NCI-H345 (cell line): ENCODE data around the gene PAK1IP1.
"Not testable (repeated sequence)": the region's sequence is repeated elsewhere in the genome, so short reads cannot be mapped to it uniquely, and the experiment has no call there.

Source experiments
- DNase-seq: peaks from one replicate; lab custom pipeline; 2025; lab: John Stamatoyannopoulos, UW

Gene PAK1IP1

DNA sequence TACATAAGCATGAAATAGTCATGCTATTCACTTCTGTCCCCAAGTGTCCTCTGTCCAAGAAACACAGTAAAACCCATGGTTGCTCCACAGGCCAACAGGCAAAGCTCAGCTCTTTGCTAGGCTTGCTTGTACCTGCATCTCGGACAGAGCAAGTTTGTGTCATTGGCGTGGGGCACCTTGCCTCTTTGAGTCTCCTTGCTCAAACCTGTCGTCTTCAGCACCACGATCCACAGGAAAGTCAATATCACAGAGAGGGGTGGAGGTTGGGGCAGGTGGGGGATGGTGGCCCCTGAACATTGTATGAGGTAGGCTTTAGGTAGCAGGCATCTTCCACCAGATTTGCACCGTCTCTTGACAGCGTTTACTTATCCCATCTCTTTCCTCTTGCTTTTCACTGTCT, 48.7 kb downstream of the PAK1IP1 start:
- no peak for DNase-seq

DNA sequence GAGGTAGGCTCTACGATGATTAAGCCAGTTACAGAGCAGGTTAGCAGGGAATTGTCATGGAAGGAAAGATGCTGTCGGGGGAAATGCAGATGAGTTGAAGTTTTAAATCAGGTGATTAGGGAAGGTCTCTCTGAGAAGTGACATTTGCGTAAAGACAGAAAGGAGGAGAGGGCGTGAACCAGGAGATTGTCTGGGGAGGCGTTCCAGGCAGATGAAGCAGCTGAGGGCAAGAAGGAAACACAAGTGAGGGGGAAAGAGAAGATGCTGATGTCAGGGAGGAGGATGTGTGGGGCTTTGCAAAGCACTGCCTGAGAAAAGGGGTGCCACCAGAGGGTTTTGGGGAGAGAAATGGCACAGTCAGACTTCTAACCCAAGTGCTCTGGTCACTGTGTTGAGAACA, 50.3 kb downstream of the PAK1IP1 start:
- DNase-seq = no peak

DNA sequence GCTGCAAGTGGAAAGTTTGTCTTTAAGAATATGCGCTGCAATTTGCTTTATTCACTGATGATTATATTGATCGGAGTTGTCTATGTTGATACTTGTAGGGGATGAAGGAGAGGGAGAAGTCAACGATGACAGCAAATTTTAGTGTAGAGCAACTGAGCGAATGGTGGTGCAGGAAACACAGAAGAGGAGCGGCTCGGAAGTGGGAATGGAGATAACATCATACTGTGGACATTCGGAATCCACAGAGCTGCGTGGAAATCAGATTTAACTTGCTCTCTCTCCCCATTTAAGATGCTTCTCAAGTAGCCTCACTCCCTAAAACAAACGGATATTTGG, 52.1 kb downstream of the PAK1IP1 start:
- DNase-seq = no peak

DNA sequence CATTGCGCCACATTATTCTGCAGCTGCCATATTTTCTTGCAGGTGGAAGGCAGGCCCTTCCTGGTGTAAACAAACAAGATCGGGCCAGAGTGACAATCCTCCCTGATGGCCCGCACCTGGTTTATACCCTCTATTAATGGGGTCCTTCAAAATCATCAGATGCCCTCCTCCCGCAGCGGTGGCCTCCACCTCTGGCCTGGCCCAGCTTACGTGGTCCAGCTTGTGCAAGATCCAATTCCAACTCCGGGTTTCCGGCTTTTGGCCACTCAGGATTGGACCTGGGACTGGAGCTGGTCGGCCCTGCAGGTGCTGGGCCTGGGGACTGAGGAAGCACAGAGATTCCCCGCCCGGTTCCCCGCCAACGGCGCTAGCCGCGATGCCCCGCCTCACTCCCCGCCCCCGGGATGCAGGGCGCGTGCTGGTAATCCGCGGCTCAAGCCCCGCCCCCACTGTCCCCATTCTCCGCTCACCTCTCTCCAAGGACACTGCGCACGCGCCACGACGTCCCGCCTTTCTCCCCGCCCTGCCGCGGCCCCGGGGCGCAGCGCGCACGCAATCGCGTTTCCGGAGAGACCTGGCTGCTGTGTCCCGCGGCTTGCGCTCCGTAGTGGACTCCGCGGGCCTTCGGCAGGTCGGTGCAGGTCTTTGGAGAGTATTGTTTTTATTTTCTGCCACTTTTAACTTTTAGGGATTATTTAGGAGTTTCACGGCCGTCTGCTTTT, 52.6 kb downstream of the PAK1IP1 start, which contains the start of gene TMEM14B:
TSS of gene TMEM14B (plus strand) at position 555 of the 722 bp plus-strand sequence. CDS start 1,441 bp downstream, outside the sequence.
- peak; percentile 86 for DNase-seq

DNA sequence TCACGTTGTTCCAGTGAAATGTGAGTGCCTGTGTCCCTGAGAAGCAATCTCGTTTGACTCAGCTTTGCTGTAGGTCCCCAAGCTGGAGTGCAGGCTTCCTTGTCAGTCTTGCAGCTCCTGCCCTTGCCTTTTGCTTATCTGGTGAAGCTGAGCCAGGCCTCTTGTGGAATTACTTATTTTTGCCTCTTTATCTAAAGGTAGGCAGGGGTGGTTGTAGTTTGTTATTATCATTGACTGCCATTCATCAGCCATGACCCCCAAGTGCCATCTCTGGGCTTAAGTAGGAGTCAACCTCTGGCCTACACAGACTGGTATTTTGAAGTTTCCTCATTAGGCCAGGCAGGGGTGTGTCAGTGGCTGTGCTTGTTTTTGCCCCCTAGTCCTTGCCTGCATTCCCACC, 55.0 kb downstream of the PAK1IP1 start:
- no peak for DNase-seq

DNA sequence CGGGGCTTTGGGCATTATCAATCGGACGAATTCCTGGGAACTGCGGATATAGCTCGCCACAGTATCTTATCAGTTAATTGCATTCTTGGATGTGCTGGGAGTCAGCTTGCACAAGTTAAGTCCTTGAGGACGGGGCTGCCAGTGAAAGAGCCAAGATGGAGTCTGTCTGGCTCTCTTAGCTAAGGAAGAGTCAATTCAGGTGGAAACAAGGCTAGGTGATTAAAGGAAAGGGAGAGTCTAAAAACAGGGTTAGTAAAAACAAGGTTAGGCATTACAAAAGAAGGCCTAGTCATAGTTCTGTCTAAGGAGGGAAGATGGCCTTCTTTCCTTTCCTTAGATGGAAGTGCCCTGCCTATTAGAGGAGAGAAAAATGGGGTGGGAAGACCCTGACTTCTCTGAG, 55.8 kb downstream of the PAK1IP1 start:
- DNase-seq = not testable (repeated sequence)

DNA sequence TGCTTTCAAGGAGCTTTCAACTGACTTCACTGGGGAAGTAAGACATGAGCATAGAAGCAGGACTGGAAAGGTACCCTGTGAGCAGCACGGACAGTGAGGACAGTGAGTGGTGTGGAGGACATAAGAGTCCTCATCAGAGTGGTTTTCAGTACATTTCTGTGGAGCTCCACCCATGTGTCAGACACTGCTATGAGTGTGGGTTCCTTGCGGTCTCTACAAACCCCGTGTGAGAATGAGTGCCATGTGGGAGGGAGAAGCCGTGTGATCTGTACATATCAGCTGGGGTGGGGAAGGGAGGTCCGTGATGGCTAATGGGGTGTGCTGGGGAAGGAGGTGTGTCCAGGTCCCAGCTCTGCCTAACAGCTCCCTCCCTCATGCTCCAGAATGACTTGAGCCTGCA, 57.0 kb downstream of the PAK1IP1 start:
- not testable (repeated sequence) for DNase-seq

DNA sequence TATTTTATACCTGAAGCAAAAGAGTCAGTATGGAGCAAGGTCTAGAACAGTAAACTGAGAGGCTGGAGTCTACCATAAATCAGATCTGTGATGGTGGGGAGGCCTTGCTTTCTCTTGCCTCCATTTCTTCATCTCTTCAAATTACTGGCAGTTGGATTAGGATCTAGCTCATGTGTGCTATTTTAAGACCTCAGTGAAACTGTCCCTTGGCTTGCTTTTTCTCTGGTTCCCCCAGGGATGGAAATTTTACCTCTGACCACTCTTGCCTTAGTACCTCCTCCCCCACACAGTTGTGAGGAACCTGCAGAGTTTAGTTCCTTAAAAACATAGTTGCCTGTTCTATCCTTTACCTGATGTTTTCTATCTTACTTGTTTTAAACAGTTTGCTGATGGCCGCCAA, 61.3 kb downstream of the PAK1IP1 start:
- DNase-seq = no peak
